HepG2 (cell line): ENCODE data around the gene RPH3AL. TPM values are rescaled to one million over a fixed set of nuclear protein-coding genes. Genes with fewer than 3 reads are reported as not detected.

Source experiments
- ATF5 ChIP-seq: sonication (generic); formaldehyde crosslinking; IDR thresholded peaks from 2 replicates; pipeline ENCODE4 v1.4.0; 2020; ENCODE audit warnings: mild to moderate bottlenecking, low read depth, missing genetic modification reagents
- ATF7 ChIP-seq, 2 experiments: fragments of 450-650 bp in 1 of 2; sonication (generic) in 1 of 2; formaldehyde crosslinking in 1 of 2; IDR thresholded peaks; 2 replicates each; pipeline versions ENCODE4 v1.4.0 to v1.6.1; 2016 to 2020; ENCODE audit warnings: antibody characterized with exemption in 1 of 2, mild to moderate bottlenecking in 1 of 2, missing genetic modification reagents in 1 of 2
- ELF1 ChIP-seq: sonication (generic); formaldehyde crosslinking; IDR thresholded peaks from 2 replicates; pipeline ENCODE4 v1.4.0; 2020; ENCODE audit warnings: missing genetic modification reagents
- ELF3 ChIP-seq: IDR thresholded peaks from 2 replicates; pipeline ENCODE4 v1.6.1; 2016; ENCODE audit warnings: missing genetic modification reagents, missing compliant biosample characterization
- GLI4 ChIP-seq: sonication (generic); formaldehyde crosslinking; IDR thresholded peaks from 2 replicates; pipeline ENCODE4 v1.5.1; 2020; ENCODE audit warnings: missing genetic modification reagents, mild to moderate bottlenecking, moderate library complexity, borderline replicate concordance
- JUND ChIP-seq: sonication (generic); formaldehyde crosslinking; IDR thresholded peaks from 2 replicates; pipeline ENCODE4 v1.8.0; 2022; ENCODE audit warnings: mild to moderate bottlenecking, missing genetic modification reagents
- PLRG1 ChIP-seq: fragments of 450-650 bp; conservative IDR thresholded peaks from 2 replicates; pipeline ENCODE4 v1.6.1; 2016
- RORA ChIP-seq: sonication (generic); formaldehyde crosslinking; IDR thresholded peaks from 2 replicates; pipeline ENCODE4 v1.5.0; 2020; ENCODE audit warnings: mild to moderate bottlenecking, missing genetic modification reagents, moderate library complexity
- SALL1 ChIP-seq: sonication (generic); formaldehyde crosslinking; IDR thresholded peaks from 2 replicates; pipeline ENCODE4 v1.8.0; 2022; ENCODE audit warnings: mild to moderate bottlenecking, missing genetic modification reagents
- SAP130 ChIP-seq: IDR thresholded peaks from 2 replicates; pipeline ENCODE4 v1.6.1; 2016; ENCODE audit warnings: low read depth
- SMAD3 ChIP-seq: sonication (generic); formaldehyde crosslinking; IDR thresholded peaks from 2 replicates; pipeline ENCODE4 v1.4.0; 2020; ENCODE audit warnings: missing genetic modification reagents
- SMARCC2 ChIP-seq: fragments of 450-650 bp; IDR thresholded peaks from 2 replicates; pipeline ENCODE4 v1.6.1; 2017; ENCODE audit warnings: antibody characterized with exemption, mild to moderate bottlenecking
- ZBTB4 ChIP-seq: sonication (generic); formaldehyde crosslinking; IDR thresholded peaks from 2 replicates; pipeline ENCODE4 v1.4.0; 2020; ENCODE audit warnings: missing genetic modification reagents, mild to moderate bottlenecking, borderline replicate concordance
- ZC3H13 ChIP-seq: sonication (generic); formaldehyde crosslinking; IDR thresholded peaks from 2 replicates; pipeline ENCODE4 v1.8.1; 2023; ENCODE audit warnings: mild to moderate bottlenecking, missing genetic modification reagents, moderate library complexity
- ZFX ChIP-seq: sonication (generic); formaldehyde crosslinking; IDR thresholded peaks from 2 replicates; pipeline ENCODE4 v1.4.0; 2020; ENCODE audit warnings: mild to moderate bottlenecking, low read depth, missing genetic modification reagents, moderate library complexity
- ZNF256 ChIP-seq: sonication (generic); formaldehyde crosslinking; conservative IDR thresholded peaks from 2 replicates; pipeline ENCODE4 v1.4.0; 2020; ENCODE audit warnings: missing genetic modification reagents
- ZNF496 ChIP-seq: sonication (generic); formaldehyde crosslinking; IDR thresholded peaks from 2 replicates; pipeline ENCODE4 v1.8.1; 2023; ENCODE audit warnings: mild to moderate bottlenecking, moderate library complexity, missing genetic modification reagents; ENCODE audit not compliant: insufficient replicate concordance
- ZNF574 ChIP-seq: sonication (generic); formaldehyde crosslinking; IDR thresholded peaks from 2 replicates; pipeline ENCODE4 v1.4.0; 2020; ENCODE audit warnings: missing genetic modification reagents
- ZNF746 ChIP-seq: sonication (generic); formaldehyde crosslinking; IDR thresholded peaks from 2 replicates; pipeline ENCODE4 v1.8.0; 2022; ENCODE audit warnings: mild to moderate bottlenecking, missing genetic modification reagents
- ZSCAN9 ChIP-seq: IDR thresholded peaks from 2 replicates; pipeline ENCODE4 v1.6.1; 2016; ENCODE audit warnings: borderline replicate concordance
- polyA plus RNA-seq, 8 experiments: library from polyadenylated mRNA; depleted of rRNA in 3 of 8; stranded (reverse) in 7 of 8; unstranded in 1 of 8; fragments of >200 nt; fragmentation: Illumina TruSeq in 4 of 8; extraction: Trizol in 4 of 8; gene quantifications; 2 replicates each; pipeline versions ENCODE4 v1.2.1 to v1.2.3, GENCODE V29; 2011 to 2016; ENCODE audit warnings: low read depth in 4 of 8, missing spikeins in 1 of 8, mixed read lengths in 1 of 8; ENCODE audit not compliant: insufficient read depth in 1 of 8
- total RNA-seq, 5 experiments: library from RNA; depleted of rRNA; stranded (reverse); fragments of >200 nt; fragmentation: Illumina TruSeq; extraction: Trizol; gene quantifications; 2 replicates each; pipeline ENCODE4 v1.2.3, GENCODE V29; 2016; ENCODE audit warnings: low read depth in 1 of 5
- TF ChIP-seq, protein P1 (sequence below): sonication (generic); formaldehyde crosslinking; conservative IDR thresholded peaks from 2 replicates; pipeline ENCODE4 v1.4.0; 2020; ENCODE audit warnings: missing genetic modification reagents
- TF ChIP-seq, protein P2 (sequence below): sonication (generic); formaldehyde crosslinking; IDR thresholded peaks from 2 replicates; pipeline ENCODE4 v1.5.0; 2020; ENCODE audit warnings: mild to moderate bottlenecking, missing genetic modification reagents, moderate library complexity

RPH3AL gene
- total and polyA plus RNA-seq, 2 of the 13 experiments (the other 11 are each of a cell fraction or from before 2014, with no cell fraction given), result 7.8 to 16.4 TPM

- TF ChIP-seq ZBTB4 (CRISPR knock-in tag) (no peak), PLRG1 (no peak), ZNF496 (CRISPR knock-in tag) (no peak), SAP130 (CRISPR knock-in tag) (peak; percentile 46; the same call in 1 of the 2 replicates), ATF5 (no peak), ZFX (0 out of 2 replicates have a peak, but pooled peaks have one; percentile 26), ZNF746 (CRISPR knock-in tag) (0 out of 2 replicates have a peak, but pooled peaks have one; percentile 32), ZC3H13 (CRISPR knock-in tag) (no peak), JUND (CRISPR knock-in tag) (no peak), RORA (CRISPR knock-in tag) (no peak), ZNF574 (peak; percentile 72), SMARCC2 (no peak), ATF7 (IDR thresholded peaks at IDR 0.05) (no peak), ATF7 (CRISPR knock-in tag; IDR thresholded peaks at IDR 0.05) (no peak), SMAD3 (CRISPR knock-in tag) (no peak), ZSCAN9 (CRISPR knock-in tag) (no peak), ELF3 (CRISPR knock-in tag) (no peak), GLI4 (CRISPR knock-in tag) (no peak), ELF1 (CRISPR knock-in tag) (no peak), ZNF256 (CRISPR knock-in tag) (no peak), SALL1 (CRISPR knock-in tag) (peak; percentile 92)
- TF ChIP-seq, protein P1, sequence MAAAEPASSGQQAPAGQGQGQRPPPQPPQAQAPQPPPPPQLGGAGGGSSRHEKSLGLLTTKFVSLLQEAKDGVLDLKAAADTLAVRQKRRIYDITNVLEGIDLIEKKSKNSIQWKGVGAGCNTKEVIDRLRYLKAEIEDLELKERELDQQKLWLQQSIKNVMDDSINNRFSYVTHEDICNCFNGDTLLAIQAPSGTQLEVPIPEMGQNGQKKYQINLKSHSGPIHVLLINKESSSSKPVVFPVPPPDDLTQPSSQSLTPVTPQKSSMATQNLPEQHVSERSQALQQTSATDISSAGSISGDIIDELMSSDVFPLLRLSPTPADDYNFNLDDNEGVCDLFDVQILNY, result no peak
- TF ChIP-seq, protein P2, sequence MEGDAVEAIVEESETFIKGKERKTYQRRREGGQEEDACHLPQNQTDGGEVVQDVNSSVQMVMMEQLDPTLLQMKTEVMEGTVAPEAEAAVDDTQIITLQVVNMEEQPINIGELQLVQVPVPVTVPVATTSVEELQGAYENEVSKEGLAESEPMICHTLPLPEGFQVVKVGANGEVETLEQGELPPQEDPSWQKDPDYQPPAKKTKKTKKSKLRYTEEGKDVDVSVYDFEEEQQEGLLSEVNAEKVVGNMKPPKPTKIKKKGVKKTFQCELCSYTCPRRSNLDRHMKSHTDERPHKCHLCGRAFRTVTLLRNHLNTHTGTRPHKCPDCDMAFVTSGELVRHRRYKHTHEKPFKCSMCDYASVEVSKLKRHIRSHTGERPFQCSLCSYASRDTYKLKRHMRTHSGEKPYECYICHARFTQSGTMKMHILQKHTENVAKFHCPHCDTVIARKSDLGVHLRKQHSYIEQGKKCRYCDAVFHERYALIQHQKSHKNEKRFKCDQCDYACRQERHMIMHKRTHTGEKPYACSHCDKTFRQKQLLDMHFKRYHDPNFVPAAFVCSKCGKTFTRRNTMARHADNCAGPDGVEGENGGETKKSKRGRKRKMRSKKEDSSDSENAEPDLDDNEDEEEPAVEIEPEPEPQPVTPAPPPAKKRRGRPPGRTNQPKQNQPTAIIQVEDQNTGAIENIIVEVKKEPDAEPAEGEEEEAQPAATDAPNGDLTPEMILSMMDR, result peak; percentile 30; the same call in 1 of the 2 replicates
These were observed 119.1 kb downstream of the RPH3AL start (continued) for GRCh38 chr17:233473-233941.
